ENCODE results near the gene VEGFD. TPM values are rescaled to one million over a fixed set of nuclear protein-coding genes. Genes with fewer than 3 reads are reported as not detected.

Gene VEGFD
- total RNA-seq, 1 donor from 2014 or later = not detected

- H3K27ac Mint-ChIP-seq = no peak overlapping the region
- H3K9me3 Mint-ChIP-seq = no peaks in the 10 kb centered on the region
- Histone ChIP-seq H3K4me1 (no peaks in the 10 kb centered on the region), H3K4me3 (no peak overlapping the region), H3K27ac (no peak overlapping the region), H3K9me3 (ENCODE audit: low read depth) (no peaks in the 10 kb centered on the region), H3F3A (ENCODE audit: low read depth) (no peaks in the 10 kb centered on the region), H2AFZ (replicated peaks) (no peak overlapping the region), H3K4me2 (no peak overlapping the region), H3K27me3 (no peaks in the 10 kb centered on the region), H3K36me3 (no peaks in the 10 kb centered on the region), H3K79me2 (ENCODE audit: low read depth) (no peaks in the 10 kb centered on the region), H4K20me1 (ENCODE audit: low read depth) (no peaks in the 10 kb centered on the region), H3K9ac (no peak overlapping the region)
- H3K4me1 Mint-ChIP-seq = no peaks in the 10 kb centered on the region
- no peak overlapping the region for H3K4me3 Mint-ChIP-seq
- H3K27me3 Mint-ChIP-seq (ENCODE audit: insufficient read depth, low read depth) = no peaks in the 10 kb centered on the region
- H3K36me3 Mint-ChIP-seq = no peaks in the 10 kb centered on the region
- TF ChIP-seq CTCF (IDR thresholded peaks at IDR 0.05) (no peak), EZH2phosphoT487 (IDR thresholded peaks at IDR 0.05) (no peak), EZH2 (IDR thresholded peaks at IDR 0.05) (no peak)
- DNase-seq (ENCODE audit: low spot score) = no peak
Observed at GRCh38 chrX:15373976-15374375, 10.2 kb downstream of the VEGFD start.

- no peaks in the 10 kb centered on the region for H3F3A ChIP-seq (ENCODE audit: low read depth)
- no peak overlapping the region for H3K4me3 Mint-ChIP-seq
- H3K9me3 ChIP-seq (ENCODE audit: low read depth) = no peaks in the 10 kb centered on the region
- H3K36me3 Mint-ChIP-seq = no peaks in the 10 kb centered on the region
- no peaks in the 10 kb centered on the region for H3K27me3 Mint-ChIP-seq (ENCODE audit: insufficient read depth, low read depth)
- DNase-seq (ENCODE audit: low spot score) = no peak
- no peak overlapping the region for H3K4me2 ChIP-seq
- no peak overlapping the region for H2AFZ ChIP-seq (replicated peaks)
- H3K79me2 ChIP-seq (ENCODE audit: low read depth) = no peaks in the 10 kb centered on the region
- no peak overlapping the region for H3K4me3 ChIP-seq
- TF ChIP-seq CTCF (IDR thresholded peaks at IDR 0.05) (no peak), EZH2 (IDR thresholded peaks at IDR 0.05) (no peak), EZH2phosphoT487 (IDR thresholded peaks at IDR 0.05) (no peak)
- H3K36me3 ChIP-seq = no peaks in the 10 kb centered on the region
- no peaks in the 10 kb centered on the region for H3K27me3 ChIP-seq
- no peaks in the 10 kb centered on the region for H3K9me3 Mint-ChIP-seq
- no peaks in the 10 kb centered on the region for H3K4me1 Mint-ChIP-seq
- H3K27ac Mint-ChIP-seq = no peak overlapping the region
- H3K4me1 ChIP-seq = no peaks in the 10 kb centered on the region
- H4K20me1 ChIP-seq (ENCODE audit: low read depth) = no peaks in the 10 kb centered on the region
- no peak overlapping the region for H3K27ac ChIP-seq
- H3K9ac ChIP-seq = no peak overlapping the region
Observed at GRCh38 chrX:15366506-15367352, 17.5 kb downstream of the VEGFD start.

- no peak overlapping the region for H3K4me3 Mint-ChIP-seq
- no peaks in the 10 kb centered on the region for H3K36me3 ChIP-seq
- H3K27ac ChIP-seq = no peak overlapping the region
- H3K27me3 ChIP-seq = no peaks in the 10 kb centered on the region
- H3K9me3 ChIP-seq (ENCODE audit: low read depth) = no peaks in the 10 kb centered on the region
- H4K20me1 ChIP-seq (ENCODE audit: low read depth) = no peaks in the 10 kb centered on the region
- H3K36me3 Mint-ChIP-seq = peaks cover 2% of the 10 kb centered on the region
- no peak overlapping the region for H3K4me2 ChIP-seq
- TF ChIP-seq EZH2 (IDR thresholded peaks at IDR 0.05) (no peak), EZH2phosphoT487 (IDR thresholded peaks at IDR 0.05) (no peak), CTCF (IDR thresholded peaks at IDR 0.05) (no peak)
- H3K9me3 Mint-ChIP-seq = peaks cover 2% of the 10 kb centered on the region
- H2AFZ ChIP-seq (replicated peaks) = no peak overlapping the region
- no peaks in the 10 kb centered on the region for H3K4me1 ChIP-seq
- H3K4me1 Mint-ChIP-seq = no peaks in the 10 kb centered on the region
- H3K27ac Mint-ChIP-seq = no peak overlapping the region
- no peaks in the 10 kb centered on the region for H3K27me3 Mint-ChIP-seq (ENCODE audit: insufficient read depth, low read depth)
- no peaks in the 10 kb centered on the region for H3F3A ChIP-seq (ENCODE audit: low read depth)
- DNase-seq (ENCODE audit: low spot score) = no peak
- no peak overlapping the region for H3K4me3 ChIP-seq
- H3K79me2 ChIP-seq (ENCODE audit: low read depth) = no peaks in the 10 kb centered on the region
- H3K9ac ChIP-seq = no peak overlapping the region
Observed at GRCh38 chrX:15359701-15360100, 24.5 kb downstream of the VEGFD start.

Data from neural progenitor cell (in vitro differentiated cells).